Loucy (cell line): Measurements from ENCODE around the gene KLK8.

ENCODE experiments used
- CTCF ChIP-seq: fragments of 200-600 bp; sonication (generic); conservative IDR thresholded peaks from 2 replicates; pipeline ENCODE4 v1.5.1; 2014; ENCODE audit warnings: mild to moderate bottlenecking, antibody characterized with exemption, low read length
- EZH2phosphoT487 ChIP-seq: fragments of 200-600 bp; IDR thresholded peaks from 2 replicates; pipeline ENCODE4 v1.6.1; 2018; ENCODE audit warnings: antibody characterized with exemption, mild to moderate bottlenecking, moderate library complexity, borderline replicate concordance

DNA sequence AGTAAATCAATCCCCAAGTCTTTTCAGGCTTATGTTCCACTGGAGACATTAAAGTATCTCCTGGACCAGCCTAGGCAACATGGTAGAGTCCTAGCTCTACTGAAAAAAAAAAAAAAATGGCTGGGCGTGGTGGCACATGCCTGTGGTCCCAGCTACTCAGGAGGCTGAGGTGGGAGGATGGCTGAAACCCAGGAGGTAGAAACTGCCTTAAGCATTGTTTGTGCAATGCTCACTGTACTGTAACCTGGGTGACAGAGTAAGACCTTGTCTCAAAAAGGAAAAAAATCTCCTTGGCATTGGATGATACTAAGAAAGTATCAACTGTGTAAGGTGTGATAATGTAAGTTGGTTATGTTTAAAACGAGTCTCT, 8.8 kb downstream of the KLK8 start:
- no peak for TF ChIP-seq CTCF
- TF ChIP-seq EZH2phosphoT487: no peak
